Suprapubic skin (tissue), 3 donors: ENCODE data around the gene BASP1.

ENCODE experiments used
- POLR2A ChIP-seq, 2 donors: fragments of 450-650 bp; IDR thresholded peaks; one replicate each; pipeline ENCODE4 v1.6.1; 2017; ENCODE audit warnings: antibody characterized with exemption in 2 of 2, mild to moderate bottlenecking in 2 of 2, moderate library complexity in 2 of 2
- TF ChIP-seq, protein P1 (sequence below), 2 donors: fragments of 200-600 bp in 1 of 2; fragments of 450-650 bp in 1 of 2; sonication (generic) in 1 of 2; IDR thresholded peaks; one replicate each; pipeline ENCODE4 v1.5.1; 2016 to 2019; ENCODE audit warnings: antibody characterized with exemption in 2 of 2, mild to moderate bottlenecking in 1 of 2, moderate library complexity in 1 of 2

GRCh38 chr5:17256171-17256570, 38.7 kb downstream of the BASP1 start:
- no peak for TF ChIP-seq POLR2A (IDR thresholded peaks at IDR 0.05)
- TF ChIP-seq, protein P1, sequence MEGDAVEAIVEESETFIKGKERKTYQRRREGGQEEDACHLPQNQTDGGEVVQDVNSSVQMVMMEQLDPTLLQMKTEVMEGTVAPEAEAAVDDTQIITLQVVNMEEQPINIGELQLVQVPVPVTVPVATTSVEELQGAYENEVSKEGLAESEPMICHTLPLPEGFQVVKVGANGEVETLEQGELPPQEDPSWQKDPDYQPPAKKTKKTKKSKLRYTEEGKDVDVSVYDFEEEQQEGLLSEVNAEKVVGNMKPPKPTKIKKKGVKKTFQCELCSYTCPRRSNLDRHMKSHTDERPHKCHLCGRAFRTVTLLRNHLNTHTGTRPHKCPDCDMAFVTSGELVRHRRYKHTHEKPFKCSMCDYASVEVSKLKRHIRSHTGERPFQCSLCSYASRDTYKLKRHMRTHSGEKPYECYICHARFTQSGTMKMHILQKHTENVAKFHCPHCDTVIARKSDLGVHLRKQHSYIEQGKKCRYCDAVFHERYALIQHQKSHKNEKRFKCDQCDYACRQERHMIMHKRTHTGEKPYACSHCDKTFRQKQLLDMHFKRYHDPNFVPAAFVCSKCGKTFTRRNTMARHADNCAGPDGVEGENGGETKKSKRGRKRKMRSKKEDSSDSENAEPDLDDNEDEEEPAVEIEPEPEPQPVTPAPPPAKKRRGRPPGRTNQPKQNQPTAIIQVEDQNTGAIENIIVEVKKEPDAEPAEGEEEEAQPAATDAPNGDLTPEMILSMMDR (IDR thresholded peaks at IDR 0.05) = no peak
